Pancreas (tissue), 10 donors: ENCODE results near the gene NXPH1. TPM values are rescaled to one million over a fixed set of nuclear protein-coding genes. Genes with fewer than 3 reads are reported as not detected.

Source experiments
- ATAC-seq, 4 donors: fragments of 200-7000 bp; cut with Tn5 transposase; one replicate each; pipeline versions ENCODE4 v1.8.0 to v1.9.1; 2020; ENCODE audit warnings: mild to moderate bottlenecking in 4 of 4, moderate library complexity in 4 of 4
- DNase-seq, 6 donors: peaks; one replicate each; pipeline ENCODE4 v3.0.0-alpha.2; 2020
- FAIRE-seq: peaks from 2 replicates; lab custom pipeline; 2012; peaks lifted over from hg19 to GRCh38; lab: Jason Lieb, UNC
- H3K27ac ChIP-seq, 4 donors: fragments of 200-600 bp; sonication (generic); 1 replicate in 3 of 4; 2 replicates in 1 of 4; pipeline versions ENCODE4 v1.5.0 to v1.8.0; 2020
- H3K27me3 ChIP-seq, 4 donors: fragments of 200-600 bp; one replicate each; pipeline ENCODE4 v1.8.0; 2021
- H3K36me3 ChIP-seq, 3 donors: fragments of 200-600 bp; sonication (generic) in 1 of 3; one replicate each; pipeline versions ENCODE4 v1.5.0 to v1.8.0; 2020 to 2021
- H3K4me1 ChIP-seq, 3 donors: fragments of 200-600 bp; one replicate each; pipeline ENCODE4 v1.8.0; 2021
- H3K4me3 ChIP-seq, 4 donors: fragments of 200-600 bp; sonication (generic) in 2 of 4; one replicate each; pipeline versions ENCODE4 v1.5.0 to v1.8.0; 2020 to 2021
- H3K9me3 ChIP-seq, 4 donors: fragments of 200-600 bp; one replicate each; pipeline ENCODE4 v1.8.0; 2021
- WGBS, 2 donors: extraction: QIAGEN DNeasy Blood & Tissue Kit; methylation state at CpG; one replicate each; pipeline ENCODE4 v1.1.7; 2013; 5-methylcytosine and 5-hydroxymethylcytosine counted together
- intact Hi-C, 3 donors: fragments of 100-400 bp; cut with DNase I; formaldehyde crosslinking; loops; one replicate each; pipeline versions ENCODE4 v1.11.1 to v1.14.2; 2022
- polyA plus RNA-seq, 2 donors: library from polyadenylated mRNA; stranded (reverse); fragments of 200-250 nt; gene quantifications; one replicate each; pipeline ENCODE4 v1.2.3, GENCODE V29; 2013
- total RNA-seq, 6 donors: library from RNA; stranded (reverse); fragmentation: NEBNext Ultra II Directional in 4 of 6; extraction: Animal tissue kit (Norgen Biotek cat#: 25700) in 4 of 6; gene quantifications; one replicate each; pipeline versions ENCODE4 v1.2.1 to v1.2.4, GENCODE V29; 2021 to 2023
- TF ChIP-seq, protein P1 (sequence below), 4 donors: fragments of 200-600 bp; sonication (generic) in 3 of 4; IDR thresholded peaks; one replicate each; pipeline versions ENCODE4 v1.5.0 to v1.8.0; 2021; ENCODE audit warnings: antibody characterized with exemption in 4 of 4
- donor health status: healthy with polysubstance abuse.
- donor health status: DM: no; HTN: no; CAD: no; lungs with moderate emphysema.
- donor health status: DM: no; HTN: no; CAD: no.
- donor health status: control.
- donor health status: control.
- donor health status: Bipolar disorder and iron deficiency.
- donor health status: DM: yes; HTN: yes; CAD: no.
- donor health status: DM: no; HTN: no; CAD: no.
- donor health status: DM: no; HTN: no; CAD: no.
- donor health status: DM: yes; HTN: yes; CAD: no.

Gene NXPH1
- total and polyA plus RNA-seq, 8 donors = not detected

DNA sequence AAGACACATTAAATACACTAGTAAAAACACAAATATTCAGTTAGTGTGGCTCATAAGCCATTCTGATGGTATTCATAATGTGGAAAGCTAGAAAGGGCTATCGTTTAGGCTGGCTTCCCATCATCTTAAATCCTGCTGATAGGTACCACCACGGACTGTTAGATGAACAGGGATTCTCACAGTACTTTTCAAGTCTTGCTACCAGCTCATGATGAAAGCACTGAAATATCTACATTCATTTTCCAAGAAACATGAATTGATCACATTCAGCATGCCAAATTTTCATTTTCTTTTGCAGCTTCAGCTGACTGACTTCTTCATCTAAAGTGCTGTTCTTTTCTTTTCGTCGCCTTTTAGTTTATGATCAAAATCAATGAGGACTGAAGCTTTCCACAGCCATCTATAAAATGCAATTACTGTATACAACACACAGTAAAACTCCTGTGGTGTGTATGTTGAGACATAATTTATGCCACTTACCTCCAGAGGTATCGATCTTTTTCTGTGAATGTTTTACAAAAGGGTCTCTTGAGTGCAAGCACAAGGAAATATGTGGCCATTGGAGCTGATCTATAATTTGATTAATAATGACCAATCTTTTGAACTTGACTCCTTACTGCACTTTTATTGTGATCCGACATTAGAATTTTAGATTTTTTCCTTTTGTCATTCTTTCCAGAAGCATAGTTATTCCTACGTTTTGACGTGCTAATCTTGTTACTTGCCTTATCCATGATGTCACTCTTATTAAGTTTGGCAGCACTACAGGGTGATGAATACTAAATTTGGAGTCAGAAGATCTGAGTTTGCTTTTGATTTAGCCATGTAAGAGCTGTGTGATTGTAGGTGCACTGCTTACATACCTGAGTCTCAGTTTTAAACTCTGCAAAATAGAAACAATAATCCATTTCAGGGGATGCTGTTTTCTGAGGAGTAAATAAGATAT, 58.4 kb downstream of the NXPH1 start:
- Histone ChIP-seq H3K36me3 (no peaks in the 10 kb centered on the region), H3K4me3 (no peak overlapping the region), H3K27me3 (no peaks in the 10 kb centered on the region), H3K9me3 (no peaks in the 10 kb centered on the region), H3K27ac (no peak overlapping the region), H3K4me1 (peaks cover 0 to 7% (median 4%) of the 10 kb centered on the region in 3 donors)
- 31 to 36% methylated on average over 8 of the region's 8 CpGs for WGBS, 2 donors
- intact Hi-C loops = no loop called here
- FAIRE-seq (no peak), DNase-seq (no peak), ATAC-seq (no peak)
- TF ChIP-seq, protein P1, sequence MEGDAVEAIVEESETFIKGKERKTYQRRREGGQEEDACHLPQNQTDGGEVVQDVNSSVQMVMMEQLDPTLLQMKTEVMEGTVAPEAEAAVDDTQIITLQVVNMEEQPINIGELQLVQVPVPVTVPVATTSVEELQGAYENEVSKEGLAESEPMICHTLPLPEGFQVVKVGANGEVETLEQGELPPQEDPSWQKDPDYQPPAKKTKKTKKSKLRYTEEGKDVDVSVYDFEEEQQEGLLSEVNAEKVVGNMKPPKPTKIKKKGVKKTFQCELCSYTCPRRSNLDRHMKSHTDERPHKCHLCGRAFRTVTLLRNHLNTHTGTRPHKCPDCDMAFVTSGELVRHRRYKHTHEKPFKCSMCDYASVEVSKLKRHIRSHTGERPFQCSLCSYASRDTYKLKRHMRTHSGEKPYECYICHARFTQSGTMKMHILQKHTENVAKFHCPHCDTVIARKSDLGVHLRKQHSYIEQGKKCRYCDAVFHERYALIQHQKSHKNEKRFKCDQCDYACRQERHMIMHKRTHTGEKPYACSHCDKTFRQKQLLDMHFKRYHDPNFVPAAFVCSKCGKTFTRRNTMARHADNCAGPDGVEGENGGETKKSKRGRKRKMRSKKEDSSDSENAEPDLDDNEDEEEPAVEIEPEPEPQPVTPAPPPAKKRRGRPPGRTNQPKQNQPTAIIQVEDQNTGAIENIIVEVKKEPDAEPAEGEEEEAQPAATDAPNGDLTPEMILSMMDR (IDR thresholded peaks at IDR 0.05) = no peak

DNA sequence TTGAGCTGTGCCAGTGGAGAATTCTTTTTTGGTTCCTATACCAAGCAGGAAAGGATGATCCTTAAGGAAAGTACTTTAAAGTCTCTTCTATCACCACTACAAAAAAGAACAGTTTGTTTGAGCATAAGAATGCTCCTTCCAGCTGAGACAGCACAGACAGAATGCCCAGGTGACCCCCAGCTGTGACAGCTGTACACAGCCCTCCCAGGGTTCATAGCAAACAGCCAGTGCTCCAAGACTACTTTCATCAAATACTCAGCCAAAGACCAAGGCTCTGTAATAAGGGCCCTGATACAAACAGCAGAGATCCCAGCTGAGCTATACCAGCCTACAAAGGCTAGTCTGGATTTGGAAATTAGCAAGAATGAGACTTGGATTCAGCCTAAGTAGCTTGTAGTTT, 65.7 kb downstream of the NXPH1 start:
- ATAC-seq = no peak
- intact Hi-C loops = no loop called here
- H3K4me1 ChIP-seq = no peaks in the 10 kb centered on the region
- no peaks in the 10 kb centered on the region for H3K36me3 ChIP-seq
- H3K4me3 ChIP-seq = no peak overlapping the region
- FAIRE-seq = no peak
- H3K27ac ChIP-seq = no peak overlapping the region
- H3K27me3 ChIP-seq = no peaks in the 10 kb centered on the region
- no peak for DNase-seq
- TF ChIP-seq, protein P1 (IDR thresholded peaks at IDR 0.05) = no peak
- H3K9me3 ChIP-seq = no peaks in the 10 kb centered on the region

DNA sequence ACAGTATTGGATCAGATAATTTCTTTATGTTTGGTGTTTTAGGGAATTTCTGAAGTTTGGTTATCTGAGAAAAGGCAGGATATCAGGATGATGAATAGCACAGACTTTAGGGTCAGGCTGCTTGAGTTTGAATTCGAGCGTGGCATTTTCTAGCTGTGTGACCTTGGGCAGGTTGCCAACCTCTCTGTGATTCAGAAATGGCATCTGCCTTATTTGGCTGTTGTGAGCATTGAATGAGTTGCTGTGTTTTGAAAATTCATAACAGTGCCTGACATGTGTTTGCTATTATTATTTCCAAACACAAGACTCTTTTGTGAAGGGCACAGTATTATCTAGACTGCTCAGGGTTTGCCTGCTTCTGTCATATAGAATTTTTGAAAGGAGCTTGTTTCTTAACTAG, 66.9 kb downstream of the NXPH1 start:
- peak in 2 of 6 donors; percentile 14 to 23 for DNase-seq
- ATAC-seq = no peak
- Histone ChIP-seq H3K4me1 (no peaks in the 10 kb centered on the region), H3K27ac (no peak overlapping the region), H3K27me3 (no peaks in the 10 kb centered on the region), H3K36me3 (no peaks in the 10 kb centered on the region), H3K9me3 (no peaks in the 10 kb centered on the region), H3K4me3 (no peak overlapping the region)
- TF ChIP-seq, protein P1 (IDR thresholded peaks at IDR 0.05) = no peak
- 9 to 13% methylated on average over 2 of the region's 2 CpGs for WGBS, 2 donors
- no peak for FAIRE-seq
- intact Hi-C loops = no loop called here

DNA sequence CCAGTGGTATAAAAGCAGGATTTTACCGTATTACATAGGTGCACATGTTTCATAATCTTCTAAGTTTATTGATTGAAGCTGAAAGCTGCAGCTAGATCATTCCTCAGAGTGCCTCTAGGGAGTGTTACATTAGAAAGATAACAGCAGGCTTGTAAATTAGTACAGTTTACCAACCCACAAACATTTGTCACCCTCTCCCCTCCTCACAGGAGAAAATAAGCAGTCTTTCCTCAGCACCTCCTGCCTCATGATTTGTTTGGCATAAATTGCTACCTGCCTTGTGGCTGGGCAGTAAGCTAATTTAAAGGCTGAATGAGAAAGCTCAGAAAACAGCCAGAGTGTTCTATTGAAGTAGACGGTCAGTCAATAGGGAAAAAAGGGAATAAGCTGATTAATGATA, 74.2 kb downstream of the NXPH1 start:
- WGBS, 2 donors = 16 to 18% methylated on average over 2 of the region's 2 CpGs
- intact Hi-C loops = no loop called here
- DNase-seq = no peak
- FAIRE-seq = no peak
- no peaks in the 10 kb centered on the region for H3K9me3 ChIP-seq
- TF ChIP-seq, protein P1 (IDR thresholded peaks at IDR 0.05) = no peak
- ATAC-seq = no peak
- no peaks in the 10 kb centered on the region for H3K27me3 ChIP-seq
- H3K36me3 ChIP-seq = no peaks in the 10 kb centered on the region
- no peak overlapping the region for H3K4me3 ChIP-seq
- H3K27ac ChIP-seq = no peak overlapping the region
- H3K4me1 ChIP-seq = no peaks in the 10 kb centered on the region

DNA sequence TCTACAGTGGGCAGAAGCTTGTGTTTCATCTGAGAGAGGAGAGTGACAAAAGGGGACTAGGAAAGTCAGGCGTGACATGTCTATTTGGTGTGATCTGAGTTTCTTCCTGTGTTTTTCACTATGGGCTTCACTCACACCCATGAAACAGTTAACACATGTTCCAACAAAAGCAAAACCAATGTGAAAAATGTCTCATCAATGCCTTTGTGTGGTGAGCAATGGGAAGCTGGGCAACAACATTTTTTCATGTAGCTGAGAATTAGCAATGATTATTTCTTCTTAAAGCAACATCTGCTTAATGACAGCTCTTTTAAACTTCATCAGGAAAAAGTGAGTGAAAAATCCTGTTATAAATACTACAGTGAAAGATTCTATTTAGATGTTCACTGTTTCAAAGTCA, 76.2 kb downstream of the NXPH1 start:
- FAIRE-seq = no peak
- TF ChIP-seq, protein P1 (IDR thresholded peaks at IDR 0.05) = no peak

More for the DNA sequence above, 76.2 kb downstream of the NXPH1 start:
- ATAC-seq (no peak), DNase-seq (no peak)
- no peaks in the 10 kb centered on the region for H3K36me3 ChIP-seq
- intact Hi-C loops = no loop called here
- no peak overlapping the region for H3K4me3 ChIP-seq
- H3K9me3 ChIP-seq = no peaks in the 10 kb centered on the region
- H3K4me1 ChIP-seq = no peaks in the 10 kb centered on the region
- H3K27me3 ChIP-seq = no peaks in the 10 kb centered on the region
- no peak overlapping the region for H3K27ac ChIP-seq
- WGBS, 2 donors = 89 to 90% methylated on average over 1 of the region's 1 CpG
